Subcutaneous abdominal adipose tissue (tissue), 5 donors: ENCODE measurements around the gene SMIM17.

Source experiments
- H3K27ac ChIP-seq: one replicate; pipeline ENCODE4 v1.7.0; 2013; ENCODE audit warnings: low read depth, mild to moderate bottlenecking, inconsistent platforms, low read length, moderate library complexity
- H3K27me3 ChIP-seq, 5 donors: one replicate each; pipeline ENCODE4 v1.7.0; 2013; ENCODE audit warnings: low read length in 5 of 5, inconsistent platforms in 1 of 5; ENCODE audit not compliant: control insufficient read depth in 5 of 5, insufficient read depth in 4 of 5
- H3K36me3 ChIP-seq, 5 donors: one replicate each; pipeline ENCODE4 v1.7.0; 2013; ENCODE audit warnings: low read length in 5 of 5; ENCODE audit not compliant: control insufficient read depth in 5 of 5, insufficient read depth in 5 of 5
- H3K4me1 ChIP-seq, 5 donors: one replicate each; pipeline ENCODE4 v1.7.0; 2013; ENCODE audit warnings: low read length in 5 of 5, mild to moderate bottlenecking in 3 of 5, moderate library complexity in 1 of 5; ENCODE audit not compliant: control insufficient read depth in 5 of 5, insufficient read depth in 5 of 5
- H3K4me3 ChIP-seq, 5 donors: one replicate each; pipeline ENCODE4 v1.7.0; 2013; ENCODE audit warnings: low read length in 5 of 5, low read depth in 1 of 5
- H3K9ac ChIP-seq, 5 donors: one replicate each; pipeline ENCODE4 v1.7.0; 2013; ENCODE audit warnings: low read length in 5 of 5, mild to moderate bottlenecking in 4 of 5, moderate library complexity in 3 of 5
- H3K9me3 ChIP-seq, 5 donors: one replicate each; pipeline ENCODE4 v1.7.0; 2013; ENCODE audit warnings: low read length in 5 of 5; ENCODE audit not compliant: control insufficient read depth in 5 of 5
- donor health status: healthy.
- donor health status: healthy.
- donor health status: healthy.
- donor health status: healthy.
- donor health status: healthy.

Gene SMIM17

DNA sequence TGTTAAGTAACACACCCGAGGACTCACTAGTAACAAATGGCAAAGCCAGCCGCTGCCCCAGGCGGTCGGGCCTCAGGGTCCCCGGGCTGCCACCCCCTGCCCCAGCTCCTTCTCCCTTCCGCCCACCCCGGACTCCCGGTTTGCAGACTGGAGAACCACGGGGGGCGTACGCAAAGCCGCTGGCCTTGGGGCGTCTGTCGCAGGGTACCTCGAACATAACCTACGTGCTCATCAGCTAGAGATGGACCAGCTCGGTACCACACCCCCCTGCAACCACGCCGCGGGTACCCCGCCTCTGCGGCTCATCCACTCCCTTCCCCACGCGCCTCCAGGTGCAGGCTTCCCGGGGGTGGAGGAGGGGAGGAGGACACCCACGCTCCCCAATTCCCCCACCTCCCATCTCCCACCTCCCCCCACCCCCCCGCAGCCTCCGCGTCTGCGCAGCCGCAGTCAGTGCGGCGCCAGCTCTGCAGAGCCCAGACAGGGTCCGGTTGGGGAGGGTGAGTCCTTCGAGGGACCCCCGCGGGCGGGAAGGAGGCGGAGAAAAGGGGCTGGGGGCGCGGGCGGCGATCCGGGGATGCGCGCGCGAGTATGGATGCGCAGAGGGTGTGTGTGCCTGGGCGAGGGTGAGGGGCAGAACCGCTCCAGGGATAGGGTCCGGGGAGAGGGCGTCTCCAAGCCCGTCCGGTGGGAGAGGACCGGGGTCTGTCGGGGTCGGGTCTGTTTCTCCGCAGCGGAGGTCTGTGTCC, at the start of gene SMIM17:
SMIM17 (plus strand) TSS at position 449 of the 749 bp plus-strand sequence. CDS start 2,509 bp downstream, outside the sequence.
- no peak within 1 kb of the TSS for H3K9ac ChIP-seq
- no peak within 1 kb of the TSS for H3K4me3 ChIP-seq
- no peak within 1 kb of the TSS for H3K27ac ChIP-seq
- peaks cover 0 to 35% (median 27%) of the 10 kb centered on the region in 5 donors for H3K9me3 ChIP-seq
- H3K4me1 ChIP-seq = no peaks in the 10 kb centered on the region
- peaks cover 8 to 14% (median 13%) of the 10 kb centered on the region in 5 donors for H3K27me3 ChIP-seq
- H3K36me3 ChIP-seq = peaks cover 0 to 3% (median 0%) of the 10 kb centered on the region in 5 donors

GRCh38 chr19:56594446-56594782, 48.5 kb upstream of the SMIM17 start:
- Histone ChIP-seq H3K9ac (no peak overlapping the region), H3K27me3 (no peaks in the 10 kb centered on the region), H3K4me1 (peaks cover 6 to 26% (median 19%) of the 10 kb centered on the region in 5 donors), H3K4me3 (peak overlapping the region; percentile 92 to 99 (median 98)), H3K27ac (no peak overlapping the region), H3K9me3 (peaks cover 0 to 17% (median 6%) of the 10 kb centered on the region in 5 donors), H3K36me3 (peaks cover 0 to 3% (median 2%) of the 10 kb centered on the region in 5 donors)

GRCh38 chr19:56594783-56595547, 48.0 kb upstream of the SMIM17 start, which contains the start of gene ZNF71:
Gene ZNF71 (plus strand): TSS chr19:56595302. CDS start chr19:56601559, 6,257 bp downstream.
- peak within 1 kb of the TSS; percentile 82 to 100 (median 97) for H3K9ac ChIP-seq
- peaks cover 6 to 26% (median 19%) of the 10 kb centered on the region in 5 donors for H3K4me1 ChIP-seq
- H3K27ac ChIP-seq = peak within 1 kb of the TSS; percentile 48
- no peaks in the 10 kb centered on the region for H3K27me3 ChIP-seq
- H3K9me3 ChIP-seq = peaks cover 0 to 12% (median under 1%) of the 10 kb centered on the region in 5 donors
- H3K36me3 ChIP-seq = peaks cover 0 to 3% (median 2%) of the 10 kb centered on the region in 5 donors
- peak within 1 kb of the TSS; percentile 94 to 100 (median 99) for H3K4me3 ChIP-seq

- peaks cover 0 to 8% (median 0%) of the 10 kb centered on the region in 5 donors for H3K9me3 ChIP-seq
- peaks cover 6 to 26% (median 19%) of the 10 kb centered on the region in 5 donors for H3K4me1 ChIP-seq
- H3K36me3 ChIP-seq = peaks cover 0 to 3% (median 2%) of the 10 kb centered on the region in 5 donors
- peak overlapping the region; percentile 94 to 100 (median 99) for H3K4me3 ChIP-seq
- peak overlapping the region; percentile 48 for H3K27ac ChIP-seq
- peak overlapping the region; percentile 82 to 100 (median 97) for H3K9ac ChIP-seq
- H3K27me3 ChIP-seq = no peaks in the 10 kb centered on the region
These were observed 47.4 kb upstream of the SMIM17 start for GRCh38 chr19:56595548-56595899.

- Histone ChIP-seq H3K27me3 (no peaks in the 10 kb centered on the region), H3K27ac (peak overlapping the region; percentile 75), H3K4me1 (peaks cover 6 to 26% (median 19%) of the 10 kb centered on the region in 5 donors), H3K9ac (peak overlapping the region in 1 of 5 donors; percentile 100), H3K36me3 (peaks cover 0 to 12% (median 12%) of the 10 kb centered on the region in 5 donors), H3K4me3 (peak overlapping the region in 4 of 5 donors; percentile 98 to 100 (median 99)), H3K9me3 (peaks cover 0 to 14% (median 0%) of the 10 kb centered on the region in 5 donors)
These were observed 46.3 kb upstream of the SMIM17 start for GRCh38 chr19:56596676-56597075.

DNA sequence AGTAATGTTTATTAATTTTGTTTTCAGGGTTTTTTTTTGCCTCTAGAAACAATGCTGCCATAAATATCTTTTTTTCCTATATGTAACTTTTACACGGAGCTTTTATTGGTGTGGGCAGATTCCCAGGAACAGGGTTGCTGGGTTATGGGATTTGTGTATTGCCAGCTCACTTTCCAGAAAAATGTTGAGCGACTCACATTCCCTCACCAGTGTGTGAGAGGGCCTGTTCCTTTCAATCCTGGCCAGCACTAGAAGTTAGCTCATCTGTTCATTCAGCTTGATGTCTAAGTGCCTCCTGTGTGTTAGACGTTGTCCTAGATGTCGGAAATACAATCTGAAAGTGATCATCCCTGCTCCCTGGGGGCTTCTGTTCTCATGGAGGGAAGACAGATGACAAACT, 45.3 kb upstream of the SMIM17 start:
- no peak overlapping the region for H3K4me3 ChIP-seq
- H3K4me1 ChIP-seq = peaks cover 6 to 26% (median 19%) of the 10 kb centered on the region in 5 donors
- no peaks in the 10 kb centered on the region for H3K27me3 ChIP-seq
- H3K36me3 ChIP-seq = peaks cover 10 to 22% (median 18%) of the 10 kb centered on the region in 5 donors
- peak overlapping the region; percentile 75 for H3K27ac ChIP-seq
- H3K9ac ChIP-seq = no peak overlapping the region
- H3K9me3 ChIP-seq = peaks cover 0 to 23% (median under 1%) of the 10 kb centered on the region in 5 donors

- H3K9ac ChIP-seq = no peak overlapping the region
- no peaks in the 10 kb centered on the region for H3K27me3 ChIP-seq
- no peak overlapping the region for H3K27ac ChIP-seq
- peaks cover 0 to 13% (median 4%) of the 10 kb centered on the region in 5 donors for H3K4me1 ChIP-seq
- H3K9me3 ChIP-seq = peaks cover 9 to 46% (median 21%) of the 10 kb centered on the region in 5 donors
- peaks cover 18 to 33% (median 27%) of the 10 kb centered on the region in 5 donors for H3K36me3 ChIP-seq
- H3K4me3 ChIP-seq = peak overlapping the region in 2 of 5 donors; percentile 1 to 2
These were observed 41.6 kb upstream of the SMIM17 start for GRCh38 chr19:56601375-56601774.

DNA sequence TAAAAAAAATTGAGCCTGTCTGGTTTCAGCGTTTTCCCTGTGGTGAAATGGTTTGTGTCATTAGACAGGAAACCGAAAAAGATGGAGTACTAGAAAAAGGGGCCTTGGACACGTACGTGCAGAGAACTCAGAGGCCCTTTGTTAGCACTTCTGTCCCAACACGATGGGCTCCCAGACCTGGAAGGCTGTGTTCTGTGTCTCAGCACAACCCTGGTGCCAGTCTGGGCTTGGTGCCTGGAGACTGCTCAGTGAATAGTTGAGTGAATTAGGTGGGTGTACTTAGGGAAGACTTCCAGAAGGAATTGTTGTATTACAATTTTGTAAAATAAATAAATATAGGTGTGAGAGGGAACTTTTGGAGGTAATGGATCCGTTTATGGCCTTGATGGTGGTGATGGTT, 39.1 kb upstream of the SMIM17 start:
- no peak overlapping the region for H3K4me3 ChIP-seq
- no peak overlapping the region for H3K9ac ChIP-seq
- no peaks in the 10 kb centered on the region for H3K27me3 ChIP-seq
- peaks cover 18 to 30% (median 27%) of the 10 kb centered on the region in 5 donors for H3K36me3 ChIP-seq
- H3K9me3 ChIP-seq = peaks cover 12 to 58% (median 37%) of the 10 kb centered on the region in 5 donors
- H3K4me1 ChIP-seq = peaks cover 0 to 3% (median 0%) of the 10 kb centered on the region in 5 donors
- H3K27ac ChIP-seq = no peak overlapping the region

DNA sequence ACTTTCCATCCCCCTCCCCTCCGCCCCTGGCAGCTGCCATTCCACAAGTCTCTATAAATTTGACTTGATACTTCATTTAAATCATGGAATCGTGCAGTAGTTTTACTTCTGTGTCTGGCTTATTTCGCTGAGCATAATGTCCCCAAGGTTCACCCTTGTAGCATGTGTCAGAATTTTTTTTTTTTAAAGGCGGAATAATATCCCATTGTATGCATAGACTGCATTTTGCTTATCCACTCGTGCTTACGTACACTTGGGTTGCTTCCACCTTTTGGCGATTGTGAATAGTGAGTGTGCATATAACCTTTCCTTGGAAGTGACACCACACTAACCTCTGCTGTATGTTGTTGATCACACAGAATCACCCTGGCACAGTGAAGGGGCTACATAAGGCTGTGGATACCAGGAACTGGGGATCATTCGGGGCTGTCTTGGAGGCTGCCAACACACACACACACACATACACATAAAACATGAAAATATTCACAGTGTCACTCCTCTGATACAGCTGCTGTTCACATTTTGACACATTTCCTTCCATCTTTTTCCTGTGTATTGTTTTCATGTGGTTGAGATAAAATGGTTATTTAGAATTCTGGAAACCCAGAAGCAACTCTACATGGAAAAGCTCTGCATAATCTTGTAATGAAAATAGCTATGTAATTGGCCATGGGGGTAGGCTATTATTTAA, 34.5 kb upstream of the SMIM17 start:
- no peak overlapping the region for H3K27ac ChIP-seq
- H3K36me3 ChIP-seq = peaks cover 6 to 20% (median 14%) of the 10 kb centered on the region in 5 donors
- peak overlapping the region in 1 of 5 donors; percentile 41 for H3K4me3 ChIP-seq
- peaks cover 0 to 10% (median 3%) of the 10 kb centered on the region in 5 donors for H3K4me1 ChIP-seq
- no peak overlapping the region for H3K9ac ChIP-seq
- H3K9me3 ChIP-seq = peaks cover 15 to 78% (median 60%) of the 10 kb centered on the region in 5 donors
- no peaks in the 10 kb centered on the region for H3K27me3 ChIP-seq
